NCI-H524 treated with DMSO at 0.1 percent for 48 hours (cell line): ENCODE data around the gene GPR17.

Experiments used
- DNase-seq: peaks from one replicate; lab custom pipeline; 2025; lab: John Stamatoyannopoulos, UW

The GPR17 gene

GRCh38 chr2:127671557-127672302 lies 25.8 kb downstream of the GPR17 start:
- DNase-seq: no peak

- DNase-seq: no peak
These were observed 26.6 kb downstream of the GPR17 start for GRCh38 chr2:127672341-127673224.

GRCh38 chr2:127673291-127674069 lies 27.5 kb downstream of the GPR17 start:
- DNase-seq: no peak

- DNase-seq: no peak
These were observed 28.6 kb downstream of the GPR17 start for GRCh38 chr2:127674241-127675209.

GRCh38 chr2:127675331-127676261 lies 29.6 kb downstream of the GPR17 start, which contains the start of gene LIMS2:
LIMS2 (minus strand) TSS chr2:127675530; CDS start chr2:127675024, 506 bp downstream.
- no peak for DNase-seq

GRCh38 chr2:127676906-127677305 lies 31.0 kb downstream of the GPR17 start:
- no peak for DNase-seq

GRCh38 chr2:127678531-127678930 lies 32.6 kb downstream of the GPR17 start:
- DNase-seq: no peak

GRCh38 chr2:127678991-127679390 lies 33.0 kb downstream of the GPR17 start:
- no peak for DNase-seq

- DNase-seq: no peak
These were observed 33.9 kb downstream of the GPR17 start for GRCh38 chr2:127679680-127680361.

GRCh38 chr2:127680706-127681287 lies 34.8 kb downstream of the GPR17 start:
- no peak for DNase-seq

- no peak for DNase-seq
These were observed 35.4 kb downstream of the GPR17 start for GRCh38 chr2:127681288-127681804.

GRCh38 chr2:127681976-127682857 lies 36.3 kb downstream of the GPR17 start:
- no peak for DNase-seq

GRCh38 chr2:127683056-127683455 lies 37.1 kb downstream of the GPR17 start:
- DNase-seq: no peak

GRCh38 chr2:127683757-127684156 lies 37.8 kb downstream of the GPR17 start:
- DNase-seq: no peak

GRCh38 chr2:127685410-127686080 lies 39.6 kb downstream of the GPR17 start:
- DNase-seq: no peak

GRCh38 chr2:127688405-127688804 lies 42.5 kb downstream of the GPR17 start:
- DNase-seq: no peak

GRCh38 chr2:127690696-127691095 lies 44.7 kb downstream of the GPR17 start:
- DNase-seq: no peak
